DOHH2 (cell line): ENCODE measurements around the gene SLC19A1.

Experiments used
- EZH2phosphoT487 ChIP-seq: fragments of 200-600 bp; sonication (generic); IDR thresholded peaks from 2 replicates; pipeline ENCODE4 v1.6.1; 2017; ENCODE audit warnings: borderline replicate concordance, mild to moderate bottlenecking, antibody characterized with exemption, low read length, moderate library complexity, mixed read lengths
- TF ChIP-seq, protein P1 (sequence below): fragments of 200-600 bp; sonication (generic); IDR thresholded peaks from one replicate; pipeline ENCODE4 v1.5.1; 2014; ENCODE audit warnings: antibody characterized with exemption, mild to moderate bottlenecking, low read depth, low read length; ENCODE audit not compliant: poor library complexity, severe bottlenecking

DNA sequence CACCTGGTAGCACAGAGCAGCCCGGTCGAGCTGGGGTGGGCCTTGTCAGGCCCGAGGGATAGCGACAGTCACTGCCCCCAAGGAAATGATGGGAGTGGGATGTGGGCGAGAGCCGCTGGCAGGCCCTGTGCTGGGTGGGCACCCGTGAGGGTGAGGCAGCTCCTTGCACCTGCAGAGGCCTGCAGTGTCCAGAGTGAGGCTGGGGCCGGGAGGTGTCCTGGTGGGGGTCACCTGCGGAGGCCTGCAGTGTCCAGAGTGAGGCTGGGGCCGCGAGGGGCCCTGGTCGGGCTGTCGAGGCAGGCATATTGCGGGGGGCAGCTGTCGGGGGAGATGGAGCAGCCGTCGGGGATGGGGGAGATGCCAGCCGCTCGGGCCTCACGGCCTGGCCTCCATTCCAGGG lies 49.5 kb downstream of the SLC19A1 start:
- TF ChIP-seq, protein P1, sequence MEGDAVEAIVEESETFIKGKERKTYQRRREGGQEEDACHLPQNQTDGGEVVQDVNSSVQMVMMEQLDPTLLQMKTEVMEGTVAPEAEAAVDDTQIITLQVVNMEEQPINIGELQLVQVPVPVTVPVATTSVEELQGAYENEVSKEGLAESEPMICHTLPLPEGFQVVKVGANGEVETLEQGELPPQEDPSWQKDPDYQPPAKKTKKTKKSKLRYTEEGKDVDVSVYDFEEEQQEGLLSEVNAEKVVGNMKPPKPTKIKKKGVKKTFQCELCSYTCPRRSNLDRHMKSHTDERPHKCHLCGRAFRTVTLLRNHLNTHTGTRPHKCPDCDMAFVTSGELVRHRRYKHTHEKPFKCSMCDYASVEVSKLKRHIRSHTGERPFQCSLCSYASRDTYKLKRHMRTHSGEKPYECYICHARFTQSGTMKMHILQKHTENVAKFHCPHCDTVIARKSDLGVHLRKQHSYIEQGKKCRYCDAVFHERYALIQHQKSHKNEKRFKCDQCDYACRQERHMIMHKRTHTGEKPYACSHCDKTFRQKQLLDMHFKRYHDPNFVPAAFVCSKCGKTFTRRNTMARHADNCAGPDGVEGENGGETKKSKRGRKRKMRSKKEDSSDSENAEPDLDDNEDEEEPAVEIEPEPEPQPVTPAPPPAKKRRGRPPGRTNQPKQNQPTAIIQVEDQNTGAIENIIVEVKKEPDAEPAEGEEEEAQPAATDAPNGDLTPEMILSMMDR: no peak
- TF ChIP-seq EZH2phosphoT487: no peak
